Calu3 (cell line): ENCODE measurements around the gene FRMD4B. TPM values are rescaled to one million over a fixed set of nuclear protein-coding genes. Genes with fewer than 3 reads are reported as not detected.
A peak's percentile ranks its signal among the peaks of the same experiment; 100 is the strongest.

Source experiments
- BruUV-seq: library from RNA; stranded (reverse); fragments of 400-500 nt; replicated peaks from 2 replicates; lab custom pipeline; 2021; lab: Mats Ljungman, UMichigan
- CTCF ChIA-PET: fragments of 300-600 bp; sonication (Branson Sonifier 250); formaldehyde crosslinking; loops from one replicate; lab custom pipeline; 2022; ENCODE audit warnings: antibody characterized with exemption; lab: Charles Lee
- DNase-seq: peaks from one replicate; pipeline ENCODE4 v3.0.0; 2022
- H3K27ac Mint-ChIP-seq: one replicate; pipeline ENCODE4 v1.8.0; 2022; ENCODE audit warnings: mixed read lengths; ENCODE audit not compliant: unreplicated experiment
- H3K27me3 Mint-ChIP-seq: one replicate; pipeline ENCODE4 v1.8.0; 2022; ENCODE audit warnings: mixed read lengths; ENCODE audit not compliant: unreplicated experiment
- H3K36me3 Mint-ChIP-seq: one replicate; pipeline ENCODE4 v1.8.0; 2022; ENCODE audit warnings: mild to moderate bottlenecking, moderate library complexity, mixed read lengths; ENCODE audit not compliant: insufficient read depth, unreplicated experiment
- H3K4me1 Mint-ChIP-seq: one replicate; pipeline ENCODE4 v1.8.0; 2022; ENCODE audit warnings: mild to moderate bottlenecking, low read depth, mixed read lengths; ENCODE audit not compliant: unreplicated experiment
- H3K4me3 Mint-ChIP-seq: one replicate; pipeline ENCODE4 v1.8.0; 2022; ENCODE audit warnings: mild to moderate bottlenecking, low read depth, moderate library complexity, mixed read lengths; ENCODE audit not compliant: unreplicated experiment
- H3K9me3 Mint-ChIP-seq: one replicate; pipeline ENCODE4 v1.8.0; 2022; ENCODE audit warnings: low read depth, mixed read lengths; ENCODE audit not compliant: unreplicated experiment
- intact Hi-C: fragments of 100-400 bp; cut with micrococcal nuclease; formaldehyde crosslinking; loops from one replicate; pipeline ENCODE4 v1.10.0; 2022; ENCODE audit not compliant: unreplicated experiment
- total RNA-seq: library from RNA; stranded (reverse); gene quantifications from 2 replicates; pipeline ENCODE4 v1.2.3, GENCODE V29; 2022
- TF ChIP-seq, protein P1 (sequence below): fragments of 200-600 bp; IDR thresholded peaks from one replicate; pipeline ENCODE4 v1.8.0; 2022; ENCODE audit warnings: antibody characterized with exemption; ENCODE audit not compliant: unreplicated experiment

The FRMD4B gene
- total RNA-seq, 1 experiment from 2014 or later, result 16.7 TPM

DNA sequence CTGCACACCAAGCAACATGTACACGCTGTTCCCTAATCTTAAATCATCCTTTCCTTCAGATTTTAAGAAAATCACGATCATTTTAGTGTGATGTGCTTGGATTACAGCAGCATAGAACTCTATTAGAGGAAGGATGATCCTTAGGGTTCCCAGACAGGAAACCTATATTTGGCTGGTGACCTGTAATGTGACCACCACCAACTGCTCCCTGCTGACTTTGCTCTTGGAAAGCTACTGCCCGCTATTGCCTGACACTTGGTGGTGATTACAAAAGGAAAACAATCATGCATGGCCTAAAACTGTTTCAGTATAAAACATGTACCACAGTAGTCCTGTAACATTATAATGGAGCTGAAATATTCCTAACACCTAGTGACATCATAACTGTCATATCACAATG, 236.3 kb downstream of the FRMD4B start:
- Mint-ChIP-seq H3K27ac (no peak overlapping the region), H3K9me3 (no peaks in the 10 kb centered on the region), H3K4me3 (no peak overlapping the region), H3K36me3 (no peaks in the 10 kb centered on the region), H3K27me3 (no peaks in the 10 kb centered on the region), H3K4me1 (peaks cover 4% of the 10 kb centered on the region)
- BruUV-seq, result no TSS peak
- TF ChIP-seq, protein P1, sequence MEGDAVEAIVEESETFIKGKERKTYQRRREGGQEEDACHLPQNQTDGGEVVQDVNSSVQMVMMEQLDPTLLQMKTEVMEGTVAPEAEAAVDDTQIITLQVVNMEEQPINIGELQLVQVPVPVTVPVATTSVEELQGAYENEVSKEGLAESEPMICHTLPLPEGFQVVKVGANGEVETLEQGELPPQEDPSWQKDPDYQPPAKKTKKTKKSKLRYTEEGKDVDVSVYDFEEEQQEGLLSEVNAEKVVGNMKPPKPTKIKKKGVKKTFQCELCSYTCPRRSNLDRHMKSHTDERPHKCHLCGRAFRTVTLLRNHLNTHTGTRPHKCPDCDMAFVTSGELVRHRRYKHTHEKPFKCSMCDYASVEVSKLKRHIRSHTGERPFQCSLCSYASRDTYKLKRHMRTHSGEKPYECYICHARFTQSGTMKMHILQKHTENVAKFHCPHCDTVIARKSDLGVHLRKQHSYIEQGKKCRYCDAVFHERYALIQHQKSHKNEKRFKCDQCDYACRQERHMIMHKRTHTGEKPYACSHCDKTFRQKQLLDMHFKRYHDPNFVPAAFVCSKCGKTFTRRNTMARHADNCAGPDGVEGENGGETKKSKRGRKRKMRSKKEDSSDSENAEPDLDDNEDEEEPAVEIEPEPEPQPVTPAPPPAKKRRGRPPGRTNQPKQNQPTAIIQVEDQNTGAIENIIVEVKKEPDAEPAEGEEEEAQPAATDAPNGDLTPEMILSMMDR, result no peak
- no peak for DNase-seq
- CTCF ChIA-PET, result interaction anchor here (0.6 kb wide), 1 partner anchor 177 kb away, joined by 7 read pairs; no protein-coding TSS in a partner anchor
- intact Hi-C loops, result no loop called here

DNA sequence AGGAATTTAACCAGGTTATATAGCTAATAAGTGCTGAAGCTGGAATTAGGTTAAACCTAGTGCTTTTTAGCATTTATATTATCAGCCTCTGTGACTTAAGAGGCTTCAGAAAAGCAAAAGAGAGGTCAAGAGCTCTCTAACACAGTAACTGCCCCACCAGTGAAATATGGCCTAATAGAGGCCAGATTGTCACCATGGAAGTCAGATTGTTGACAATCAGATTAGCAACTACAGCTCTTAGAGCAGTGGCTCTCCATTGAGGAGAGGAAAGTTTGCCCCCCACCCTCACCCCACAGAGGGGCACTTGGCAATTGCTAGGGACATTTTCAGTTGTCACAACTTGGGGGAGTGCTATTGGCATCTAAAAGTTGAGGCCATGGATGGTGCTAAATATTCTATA, 240.2 kb downstream of the FRMD4B start:
- peaks cover 23% of the 10 kb centered on the region for H3K4me1 Mint-ChIP-seq
- no peak overlapping the region for H3K27ac Mint-ChIP-seq
- H3K36me3 Mint-ChIP-seq, result peaks cover 5% of the 10 kb centered on the region
- BruUV-seq, result no TSS peak
- H3K4me3 Mint-ChIP-seq, result no peak overlapping the region
- CTCF ChIA-PET, result no interaction called here
- TF ChIP-seq, protein P1, result no peak
- H3K9me3 Mint-ChIP-seq, result no peaks in the 10 kb centered on the region
- no peaks in the 10 kb centered on the region for H3K27me3 Mint-ChIP-seq
- intact Hi-C loops, result no loop called here
- DNase-seq, result no peak

DNA sequence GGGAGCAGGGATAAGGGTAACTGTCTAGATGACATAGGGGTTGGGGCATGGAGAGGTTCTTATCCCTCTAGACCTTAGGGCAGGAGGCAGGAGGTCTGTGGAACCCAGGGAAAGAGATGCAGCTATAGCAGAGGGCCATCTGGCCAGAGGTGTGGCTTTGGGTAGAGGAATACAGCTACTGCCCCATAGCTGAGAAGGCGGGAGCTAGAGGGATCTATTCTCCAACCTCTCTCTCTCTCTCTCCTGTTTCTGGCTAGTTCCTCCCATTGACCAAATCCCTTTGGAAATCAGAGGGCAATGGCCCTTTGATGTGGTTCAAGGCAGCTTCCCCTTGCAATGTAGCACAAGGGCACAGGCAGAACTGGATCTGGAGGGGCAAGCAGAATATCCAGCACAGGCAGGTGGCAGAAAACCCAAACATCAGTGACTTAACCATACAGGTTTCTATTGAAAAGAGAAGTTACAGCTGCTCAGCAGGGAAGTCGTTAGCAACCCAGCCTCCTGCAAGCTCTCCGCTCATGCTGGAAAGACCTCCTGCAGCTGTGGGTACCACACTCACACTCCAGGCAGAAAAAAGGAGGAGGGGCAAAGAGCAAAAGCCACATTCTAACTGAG, 241.2 kb downstream of the FRMD4B start:
- H3K4me1 Mint-ChIP-seq, result peaks cover 23% of the 10 kb centered on the region
- H3K9me3 Mint-ChIP-seq, result no peaks in the 10 kb centered on the region
- intact Hi-C loops, result no loop called here
- H3K4me3 Mint-ChIP-seq, result no peak overlapping the region
- H3K36me3 Mint-ChIP-seq, result peaks cover 5% of the 10 kb centered on the region
- no peaks in the 10 kb centered on the region for H3K27me3 Mint-ChIP-seq
- TF ChIP-seq, protein P1, result no peak
- DNase-seq, result no peak
- CTCF ChIA-PET, result no interaction called here
- no TSS peak for BruUV-seq
- peak overlapping the region; percentile 94 for H3K27ac Mint-ChIP-seq

DNA sequence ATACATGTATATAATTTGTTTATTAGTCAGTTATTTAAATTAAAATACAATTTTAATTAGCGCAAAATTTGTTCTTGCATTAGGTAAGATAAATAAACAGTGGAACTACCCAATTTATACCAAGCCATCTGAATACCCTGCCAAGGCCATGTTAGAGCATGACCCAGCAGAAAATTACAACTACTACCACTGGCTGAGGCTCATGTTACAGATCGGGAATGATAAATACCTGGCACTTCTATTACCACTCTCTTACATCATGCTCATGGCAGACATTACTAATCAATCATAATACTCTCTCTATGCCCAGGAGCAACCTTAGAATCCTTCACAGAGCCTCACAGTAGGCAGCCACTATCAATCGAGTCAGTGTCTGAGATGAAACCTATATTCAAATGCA, 242.3 kb downstream of the FRMD4B start:
- Mint-ChIP-seq H3K9me3 (no peaks in the 10 kb centered on the region), H3K4me1 (peaks cover 23% of the 10 kb centered on the region), H3K27me3 (no peaks in the 10 kb centered on the region), H3K27ac (peak overlapping the region; percentile 94), H3K4me3 (no peak overlapping the region), H3K36me3 (peaks cover 5% of the 10 kb centered on the region)
- peak; percentile 4 for DNase-seq
- CTCF ChIA-PET, result interaction anchor here (0.5 kb wide), 1 partner anchor 70 kb away, joined by 5 read pairs; no protein-coding TSS in a partner anchor
- intact Hi-C loops, result no loop called here
- BruUV-seq, result no TSS peak
- TF ChIP-seq, protein P1, result no peak
